GM21390 (cell line): ENCODE results near the gene SLC22A3.
"Not testable (repeated sequence)": the region's sequence is repeated elsewhere in the genome, so short reads cannot be mapped to it uniquely, and the experiment has no call there.

Experiments
- ATAC-seq: cut with Tn5 transposase; IDR thresholded peaks from one replicate; pipeline ENCODE4 v1.9.1; 2021; ENCODE audit not compliant: unreplicated experiment

Gene SLC22A3

GRCh38 chr6:160437775-160438174 is 89.6 kb downstream of the SLC22A3 start:
- ATAC-seq: no peak

DNA sequence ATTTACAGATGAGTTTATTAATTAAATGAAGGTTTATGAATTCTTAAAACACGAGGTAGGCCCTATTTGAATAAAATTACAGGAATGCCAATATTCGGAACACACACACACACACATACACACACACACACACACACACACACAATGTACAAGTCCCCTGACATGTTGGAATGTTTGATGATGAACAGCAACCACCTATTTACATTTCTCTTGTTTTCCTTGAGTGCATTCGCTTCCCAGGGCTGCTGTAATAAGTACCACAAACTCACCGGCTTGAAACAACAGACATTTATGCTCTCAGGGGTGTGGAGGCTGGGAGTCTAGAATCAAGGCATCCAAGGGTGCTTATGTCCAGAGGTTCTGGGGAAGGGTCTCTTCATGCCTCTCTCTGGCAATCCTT is 90.3 kb downstream of the SLC22A3 start:
- ATAC-seq: no peak

DNA sequence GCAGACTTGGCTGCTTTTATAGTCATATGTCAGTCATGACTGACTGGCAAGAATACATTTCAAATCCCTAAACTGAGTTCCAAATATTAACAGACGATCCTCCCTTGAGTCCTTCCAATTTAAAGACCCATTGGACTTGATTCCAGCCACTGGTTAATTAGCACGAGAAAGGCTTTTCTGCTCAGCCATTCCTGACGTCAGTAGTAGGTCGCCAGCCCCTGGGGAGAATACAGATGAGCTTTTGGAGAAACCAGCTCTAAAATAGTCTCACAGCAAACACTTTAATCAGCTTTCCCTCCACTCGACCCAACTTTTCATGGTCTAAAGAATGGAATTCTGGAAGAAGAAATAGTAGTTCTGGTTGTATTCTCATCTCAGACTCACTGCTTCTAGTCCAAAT is 91.6 kb downstream of the SLC22A3 start:
- no peak for ATAC-seq

DNA sequence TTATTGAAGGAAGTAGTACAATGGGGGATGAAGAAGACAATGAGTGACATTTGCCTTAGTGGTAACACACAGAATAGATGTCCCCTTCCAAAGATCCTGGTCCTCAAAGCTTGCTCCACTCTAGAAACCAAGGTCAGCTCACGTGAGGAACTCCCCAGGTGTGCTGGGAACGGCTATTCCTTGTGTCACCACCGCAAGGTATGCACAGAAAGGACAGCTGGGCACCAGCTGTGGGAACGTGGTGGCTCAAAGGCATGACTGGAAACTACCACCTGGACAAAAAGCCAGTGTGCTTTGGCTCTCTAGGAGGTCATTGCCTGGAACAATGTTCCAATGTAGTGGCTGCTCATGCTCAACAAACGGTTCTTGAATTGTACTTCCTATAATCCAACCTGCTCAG is 94.0 kb downstream of the SLC22A3 start:
- ATAC-seq: no peak

GRCh38 chr6:160445130-160445529 is 97.0 kb downstream of the SLC22A3 start:
- ATAC-seq: no peak

DNA sequence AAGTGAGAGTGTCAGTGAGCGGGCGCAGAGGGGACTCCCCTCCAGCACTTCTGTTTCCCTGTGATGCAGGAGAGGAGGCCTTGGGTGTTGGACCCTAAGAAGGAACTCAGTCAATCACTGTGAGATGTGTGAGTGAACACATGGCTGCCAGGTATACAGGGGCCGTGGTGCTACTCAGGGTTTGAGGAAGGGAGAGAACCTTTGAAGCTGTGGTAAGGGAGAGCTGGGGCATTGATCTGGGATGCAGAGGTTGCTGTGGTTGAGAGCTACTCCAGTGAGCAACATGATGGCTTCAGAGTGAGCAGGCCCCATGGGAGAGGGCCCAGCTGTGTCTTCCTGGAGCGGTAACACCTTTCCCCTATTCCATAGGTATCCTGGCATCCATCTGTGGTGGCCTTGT is 99.2 kb downstream of the SLC22A3 start:
- ATAC-seq: no peak

DNA sequence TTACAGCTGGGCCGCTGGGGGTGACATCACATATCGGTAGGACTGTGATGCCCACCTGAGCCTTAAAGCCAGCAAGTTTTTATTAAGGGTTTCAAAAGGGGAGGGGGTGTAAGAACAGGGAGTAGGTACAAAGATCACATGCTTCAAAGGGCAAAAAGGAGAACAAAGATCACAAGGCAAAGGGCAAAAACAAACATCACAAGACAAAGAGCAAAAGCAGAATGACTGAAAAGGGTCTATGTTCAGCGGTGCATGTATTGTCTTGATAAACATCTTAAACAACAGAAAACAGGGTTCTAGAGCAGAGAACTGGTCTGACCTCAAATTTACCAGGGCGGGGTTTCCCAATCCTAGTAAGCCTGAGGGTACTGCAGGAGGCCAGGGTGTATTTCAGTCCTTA is 101.6 kb downstream of the SLC22A3 start:
- ATAC-seq: not testable (repeated sequence)

DNA sequence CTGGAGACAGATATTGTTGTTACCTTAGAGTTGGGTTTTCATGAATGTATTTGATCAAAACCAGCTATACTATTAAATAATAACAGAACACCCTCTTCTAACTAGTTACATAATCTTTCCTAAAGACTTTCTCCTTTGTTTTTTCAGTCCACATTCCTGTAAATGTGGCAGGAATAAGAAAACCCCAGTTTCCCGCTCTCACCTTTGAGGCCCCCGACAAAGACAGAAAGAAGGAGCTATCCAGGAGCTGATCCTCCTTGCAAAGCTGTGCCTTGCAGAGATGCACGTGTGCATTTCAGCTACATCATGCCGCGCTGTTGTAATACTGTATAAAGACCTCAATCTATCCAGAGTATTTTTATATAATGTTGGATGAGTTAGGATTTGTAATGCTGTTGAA is 102.7 kb downstream of the SLC22A3 start:
- no peak for ATAC-seq

GRCh38 chr6:160454303-160454702 is 106.1 kb downstream of the SLC22A3 start:
- ATAC-seq: no peak

GRCh38 chr6:160455081-160455480 is 106.9 kb downstream of the SLC22A3 start:
- ATAC-seq: no peak

- ATAC-seq: peak; percentile 89
These were observed 107.5 kb downstream of the SLC22A3 start for GRCh38 chr6:160455541-160456213.

DNA sequence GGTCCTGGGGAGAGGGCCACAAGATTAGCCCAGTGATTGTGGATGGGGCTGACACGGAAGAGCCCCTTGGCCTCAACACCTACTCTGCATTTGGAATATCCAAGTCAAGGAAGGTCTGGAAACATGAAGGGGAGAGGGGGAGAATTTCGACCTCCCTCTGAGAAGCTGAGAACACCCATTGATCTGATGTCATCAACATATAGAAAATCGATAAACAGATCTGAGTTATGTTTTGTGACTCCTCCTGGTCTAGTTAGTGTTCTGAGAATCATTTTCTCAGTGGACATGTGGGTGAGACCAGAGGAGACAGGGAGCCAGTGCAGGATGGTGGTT is 108.0 kb downstream of the SLC22A3 start:
- ATAC-seq: no peak

DNA sequence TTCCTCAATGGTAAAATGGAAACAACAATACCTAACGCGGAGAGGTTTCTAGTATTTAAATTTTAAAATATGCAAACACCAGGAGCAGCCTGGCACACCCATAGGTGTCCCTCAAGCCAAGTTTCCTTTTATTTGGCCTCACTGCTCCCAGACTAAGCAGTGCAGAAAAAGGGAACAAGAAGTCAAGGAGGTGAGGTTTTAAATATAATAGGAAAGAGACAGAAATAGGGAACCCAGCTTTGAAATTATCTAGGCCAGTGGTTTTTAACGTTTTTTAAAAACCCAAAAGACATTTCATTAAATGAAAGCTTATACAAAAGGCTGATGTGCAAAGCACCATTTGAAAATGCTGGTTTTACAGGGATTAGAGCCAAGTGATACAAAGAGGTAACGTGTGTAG is 109.6 kb downstream of the SLC22A3 start:
- no peak for ATAC-seq

DNA sequence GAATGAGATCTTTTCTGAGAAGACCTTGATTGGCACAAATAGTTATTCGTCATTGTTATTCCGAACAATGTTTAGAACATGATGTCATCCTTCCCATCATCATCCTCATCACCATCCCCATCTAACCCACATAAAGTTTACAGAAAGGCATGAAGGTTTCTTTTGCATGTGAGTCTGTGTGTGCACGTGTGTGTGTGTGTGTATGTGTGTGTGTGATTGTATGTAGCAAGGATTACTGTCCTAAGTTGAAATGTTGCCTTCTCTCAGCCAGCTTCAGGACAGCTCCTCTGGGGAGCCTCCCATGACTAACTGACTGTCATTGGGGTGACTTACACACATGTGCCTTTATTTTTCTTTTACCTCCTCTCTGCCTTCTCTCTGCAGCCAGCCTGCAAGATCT is 113.5 kb downstream of the SLC22A3 start:
- no peak for ATAC-seq

DNA sequence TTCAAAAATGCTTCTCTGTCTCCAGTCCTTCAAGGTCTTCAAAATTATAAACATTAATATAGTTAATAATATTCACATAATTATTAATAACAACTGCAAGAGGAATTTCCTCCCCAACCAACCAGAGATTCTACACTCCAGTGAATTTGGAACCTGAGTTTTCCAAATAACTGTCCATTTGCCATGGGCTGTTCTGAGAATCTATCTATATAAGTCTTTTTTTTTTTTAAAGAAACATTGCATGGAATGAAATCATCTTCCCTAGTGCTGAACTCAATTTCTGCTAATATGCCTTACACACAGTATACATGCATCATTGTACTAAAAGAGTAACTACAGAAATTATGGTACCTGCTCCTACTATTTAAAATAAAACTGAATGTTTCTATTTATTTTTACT is 113.9 kb downstream of the SLC22A3 start:
- ATAC-seq: peak; percentile 19

DNA sequence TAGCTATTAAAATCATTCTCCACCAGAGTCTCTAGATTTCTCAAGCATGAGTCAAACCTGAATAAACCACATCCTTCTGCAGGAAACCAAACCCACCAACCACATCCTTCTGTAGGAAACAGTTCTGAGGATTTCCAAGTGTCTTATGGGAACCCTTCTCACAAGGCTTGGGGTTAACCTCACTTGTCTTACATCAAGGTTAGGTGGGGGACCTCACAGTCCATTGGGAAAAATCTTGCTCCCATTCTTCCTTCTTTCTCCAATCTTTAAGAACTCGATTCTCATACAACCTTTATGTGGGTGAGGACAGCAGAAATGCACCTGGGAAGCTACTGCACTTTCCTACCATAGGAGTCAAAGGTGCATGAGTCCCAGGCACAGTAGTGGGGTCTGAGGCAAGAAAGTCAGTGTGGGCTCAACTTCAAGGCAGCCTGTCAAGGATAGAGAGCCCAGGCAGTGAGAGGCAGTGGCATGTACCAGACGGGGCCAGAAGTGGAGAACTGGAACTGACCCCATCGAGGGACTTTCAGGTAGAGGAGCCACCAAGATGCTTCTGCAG is 114.5 kb downstream of the SLC22A3 start:
- ATAC-seq: peak; percentile 98

GRCh38 chr6:160464744-160465143 is 116.6 kb downstream of the SLC22A3 start:
- ATAC-seq: no peak

DNA sequence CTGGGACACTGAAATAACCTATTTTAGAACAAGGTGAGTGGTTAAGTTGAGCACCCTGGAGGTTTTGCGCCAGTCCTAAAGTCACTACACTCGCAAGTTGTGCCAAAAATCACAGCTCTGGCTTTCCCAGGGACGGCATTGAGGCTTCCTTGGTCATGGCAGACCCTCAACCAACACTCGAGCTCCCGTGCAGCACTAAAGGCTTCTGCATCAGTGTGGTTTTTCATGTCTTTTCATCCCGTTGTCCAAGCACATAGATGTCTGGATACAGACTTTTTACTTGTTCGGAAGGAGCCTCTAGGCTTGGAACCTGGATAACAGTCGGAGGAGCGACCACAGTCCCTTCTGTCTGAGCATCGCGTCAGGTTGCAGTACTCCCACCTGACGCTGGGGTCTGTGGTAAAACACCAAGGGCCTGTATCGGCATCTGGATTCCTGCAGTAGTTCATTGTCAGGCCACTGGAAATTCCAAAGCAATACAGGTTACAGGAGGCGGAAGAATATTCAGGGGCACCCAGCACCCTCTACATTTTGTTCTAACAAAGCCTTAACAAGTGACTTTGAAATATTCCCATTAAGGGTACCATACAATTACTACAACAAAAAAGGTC is 119.2 kb downstream of the SLC22A3 start:
- ATAC-seq: not testable (repeated sequence)

DNA sequence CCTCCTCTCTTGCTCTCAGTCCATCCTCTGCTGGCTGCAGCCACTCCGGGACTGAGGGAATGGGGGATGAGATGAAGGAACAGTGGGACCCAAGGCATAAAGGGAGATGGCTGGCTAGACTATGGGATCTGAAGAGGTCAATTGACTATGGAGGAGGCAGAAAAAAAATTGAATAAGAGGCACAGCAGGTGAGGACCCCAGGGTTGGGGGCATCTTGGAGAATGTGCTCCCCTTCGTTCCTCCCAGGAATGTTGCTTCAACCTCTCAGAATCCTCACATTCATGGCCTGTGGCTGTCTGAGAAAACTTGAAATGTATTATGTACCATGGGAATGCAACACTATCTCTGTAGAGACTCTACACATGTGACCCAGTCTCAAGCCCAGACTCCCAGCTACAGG is 121.0 kb downstream of the SLC22A3 start:
- ATAC-seq: no peak

DNA sequence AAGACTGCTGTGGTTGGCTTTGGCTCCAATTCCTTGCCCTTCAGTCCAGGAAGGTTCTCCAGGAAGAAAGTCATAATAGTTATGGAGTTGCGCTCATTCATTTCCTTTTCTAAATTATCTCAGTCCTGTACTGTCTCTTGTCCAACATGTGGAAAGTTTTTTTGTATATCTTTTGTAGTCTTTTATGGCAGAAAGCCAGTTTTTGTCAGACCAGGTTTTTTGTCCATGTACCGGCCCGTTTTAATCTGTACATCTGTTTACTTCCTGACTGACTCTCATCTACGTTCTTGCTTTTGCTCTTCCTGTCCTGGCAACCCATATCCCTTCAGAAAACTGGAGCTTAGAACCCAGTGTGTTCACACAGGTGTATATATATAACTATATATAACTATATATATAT is 127.9 kb downstream of the SLC22A3 start:
- ATAC-seq: not testable (repeated sequence)

DNA sequence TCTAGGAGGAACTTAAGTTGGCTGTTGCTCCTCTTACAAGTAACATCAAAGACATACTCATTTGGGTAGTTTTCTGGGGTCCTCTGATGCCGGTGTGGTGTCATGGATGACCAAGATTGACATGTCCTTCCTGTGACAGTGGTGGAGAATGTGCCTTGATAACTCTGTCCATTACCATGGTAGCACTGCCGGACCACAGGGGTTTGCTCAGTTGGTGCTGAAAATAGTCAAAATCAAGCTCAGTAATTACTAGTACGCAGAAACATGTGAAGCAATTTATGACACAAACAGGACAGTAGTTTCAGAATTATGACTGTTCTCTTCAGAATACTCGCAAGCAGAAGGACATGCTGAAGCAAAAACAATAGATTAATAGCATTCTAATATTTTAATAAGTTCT is 128.9 kb downstream of the SLC22A3 start:
- ATAC-seq: not testable (repeated sequence)

DNA sequence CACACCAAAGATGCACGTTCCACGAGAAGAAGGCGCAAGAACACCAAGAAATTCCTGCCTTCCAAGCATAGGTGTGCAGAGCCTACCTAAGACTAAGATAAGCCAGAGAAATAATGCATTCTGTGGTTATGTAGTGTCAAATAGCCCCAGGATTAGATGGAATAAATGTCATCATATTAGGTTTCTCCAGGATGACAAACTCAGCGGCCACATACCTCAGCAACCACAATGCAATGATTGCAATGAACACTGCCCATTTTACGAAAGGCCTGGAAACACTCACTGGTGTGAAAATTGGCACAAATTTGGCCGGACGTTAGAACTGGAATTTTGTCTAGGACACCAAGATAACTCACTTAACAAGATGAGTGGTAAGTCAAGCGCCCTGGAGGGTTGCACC is 129.7 kb downstream of the SLC22A3 start:
- ATAC-seq: no peak

DNA sequence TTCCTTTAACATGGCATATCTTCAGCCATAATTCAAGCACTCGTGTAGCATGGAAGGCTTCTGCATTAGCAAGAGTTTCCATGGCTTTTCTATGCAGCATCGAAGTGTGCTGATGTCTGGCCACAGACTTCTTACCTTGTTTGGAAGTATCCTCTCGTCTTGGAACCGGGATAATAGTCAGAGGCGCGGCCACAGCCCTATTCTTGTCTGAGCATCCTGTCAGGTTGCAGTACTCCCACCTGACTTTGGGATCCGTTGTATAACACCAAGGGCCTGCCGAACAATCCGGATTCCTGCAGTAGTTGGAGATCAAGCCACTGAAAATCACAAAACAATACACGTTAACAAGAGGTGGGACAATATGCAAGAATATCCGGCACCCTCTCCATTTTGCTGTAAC is 138.9 kb downstream of the SLC22A3 start:
- no peak for ATAC-seq
